Esophagus muscularis mucosa (tissue), 3 donors: ENCODE measurements around the gene CCDC187.

Experiments used
- POLR2A ChIP-seq: fragments of 450-650 bp; IDR thresholded peaks from one replicate; pipeline ENCODE4 v1.6.1; 2017; ENCODE audit warnings: antibody characterized with exemption, moderate library complexity, mild to moderate bottlenecking, low read depth
- POLR2AphosphoS5 ChIP-seq, 2 donors: sonication (generic); formaldehyde crosslinking; IDR thresholded peaks; one replicate each; pipeline ENCODE4 v1.6.1; 2017; ENCODE audit warnings: antibody characterized with exemption in 2 of 2
- TF ChIP-seq, protein P1 (sequence below), 3 experiments: fragments of 200-600 bp in 2 of 3; fragments of 450-650 bp in 1 of 3; sonication (generic) in 2 of 3; IDR thresholded peaks; one replicate each; pipeline ENCODE4 v1.5.1; 2017 to 2019; ENCODE audit warnings: antibody characterized with exemption in 3 of 3, mild to moderate bottlenecking in 2 of 3, moderate library complexity in 1 of 3

DNA sequence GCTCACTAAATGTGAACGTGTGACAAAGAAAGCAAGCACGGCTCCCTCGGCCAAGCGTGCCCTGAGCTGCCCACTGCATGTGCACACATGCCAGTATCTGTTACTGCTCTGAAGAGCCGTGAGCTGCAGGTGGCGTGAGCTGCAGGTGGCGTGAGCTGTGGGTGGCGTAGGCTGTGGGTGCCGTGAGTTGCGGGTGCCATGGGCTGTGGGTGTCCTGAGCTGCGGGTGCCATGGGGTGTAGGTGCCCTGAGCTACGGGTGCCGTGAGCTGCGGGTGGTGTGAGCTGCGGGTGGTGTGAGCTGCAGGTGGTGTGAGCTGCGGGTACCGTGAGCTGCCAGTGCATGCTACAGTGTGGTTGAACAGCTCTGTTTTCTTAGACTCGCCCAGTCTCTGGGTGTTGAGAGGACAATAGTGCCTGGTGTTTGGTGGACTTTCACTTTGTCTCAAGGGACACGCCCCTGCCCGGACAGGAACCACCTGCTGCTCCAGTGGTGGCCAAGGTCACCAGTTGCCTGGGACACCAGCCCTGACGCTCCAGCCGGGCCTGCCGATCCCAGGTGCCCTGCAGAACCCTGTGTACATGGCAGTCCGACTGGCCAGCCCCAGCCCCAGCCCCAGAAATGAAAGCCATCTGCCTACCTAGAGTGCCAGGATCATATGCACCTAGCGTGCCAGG, 6.7 kb downstream of the CCDC187 start:
- TF ChIP-seq, protein P1, sequence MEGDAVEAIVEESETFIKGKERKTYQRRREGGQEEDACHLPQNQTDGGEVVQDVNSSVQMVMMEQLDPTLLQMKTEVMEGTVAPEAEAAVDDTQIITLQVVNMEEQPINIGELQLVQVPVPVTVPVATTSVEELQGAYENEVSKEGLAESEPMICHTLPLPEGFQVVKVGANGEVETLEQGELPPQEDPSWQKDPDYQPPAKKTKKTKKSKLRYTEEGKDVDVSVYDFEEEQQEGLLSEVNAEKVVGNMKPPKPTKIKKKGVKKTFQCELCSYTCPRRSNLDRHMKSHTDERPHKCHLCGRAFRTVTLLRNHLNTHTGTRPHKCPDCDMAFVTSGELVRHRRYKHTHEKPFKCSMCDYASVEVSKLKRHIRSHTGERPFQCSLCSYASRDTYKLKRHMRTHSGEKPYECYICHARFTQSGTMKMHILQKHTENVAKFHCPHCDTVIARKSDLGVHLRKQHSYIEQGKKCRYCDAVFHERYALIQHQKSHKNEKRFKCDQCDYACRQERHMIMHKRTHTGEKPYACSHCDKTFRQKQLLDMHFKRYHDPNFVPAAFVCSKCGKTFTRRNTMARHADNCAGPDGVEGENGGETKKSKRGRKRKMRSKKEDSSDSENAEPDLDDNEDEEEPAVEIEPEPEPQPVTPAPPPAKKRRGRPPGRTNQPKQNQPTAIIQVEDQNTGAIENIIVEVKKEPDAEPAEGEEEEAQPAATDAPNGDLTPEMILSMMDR (IDR thresholded peaks at IDR 0.05), result no peak
- no peak for TF ChIP-seq POLR2A
- TF ChIP-seq POLR2AphosphoS5 (IDR thresholded peaks at IDR 0.05), result no peak
